Astrocyte (in vitro differentiated cells and primary cell): Measurements from ENCODE around the gene MEF2B. TPM values are rescaled to one million over a fixed set of nuclear protein-coding genes. Genes with fewer than 3 reads are reported as not detected.
"Not testable (repeated sequence)": the region's sequence is repeated elsewhere in the genome, so short reads cannot be mapped to it uniquely, and the experiment has no call there.

Experiments
- DNase-seq: peaks from one replicate; pipeline ENCODE4 v3.0.0-alpha.2; 2010; ENCODE audit warnings: low read depth
- FAIRE-seq: peaks from 2 replicates; lab custom pipeline; 2011; peaks lifted over from hg19 to GRCh38; lab: Jason Lieb, UNC
- H2AFZ ChIP-seq: 2 replicates; pipeline ENCODE4 v1.6.0; 2012; ENCODE audit warnings: low read depth, low read length, inconsistent platforms
- H3K27ac ChIP-seq: 2 replicates; pipeline ENCODE4 v1.5.1; 2011; ENCODE audit warnings: low read depth, low read length, inconsistent platforms
- H3K27me3 ChIP-seq: 2 replicates; pipeline ENCODE4 v1.6.0; 2011; ENCODE audit warnings: low read length, inconsistent platforms; ENCODE audit not compliant: insufficient read depth
- H3K36me3 ChIP-seq: 2 replicates; pipeline ENCODE4 v1.5.1; 2011; ENCODE audit warnings: low read length, inconsistent platforms; ENCODE audit not compliant: insufficient read depth
- H3K4me1 ChIP-seq: 2 replicates; pipeline ENCODE4 v1.5.1; 2011; ENCODE audit warnings: low read length, inconsistent platforms; ENCODE audit not compliant: insufficient read depth
- H3K4me2 ChIP-seq: 2 replicates; pipeline ENCODE4 v1.6.0; 2012; ENCODE audit warnings: low read length, inconsistent platforms
- H3K4me3 ChIP-seq: 2 replicates; pipeline ENCODE4 v1.5.1; 2011; ENCODE audit warnings: low read depth, mild to moderate bottlenecking, low read length, inconsistent platforms; ENCODE audit not compliant: insufficient read depth
- H3K79me2 ChIP-seq: 2 replicates; pipeline ENCODE4 v1.6.0; 2012; ENCODE audit warnings: mild to moderate bottlenecking, low read length, inconsistent platforms; ENCODE audit not compliant: insufficient read depth
- H3K9ac ChIP-seq: 2 replicates; pipeline ENCODE4 v1.6.0; 2012; ENCODE audit warnings: mild to moderate bottlenecking, low read length, inconsistent platforms
- H3K9me3 ChIP-seq: 2 replicates; pipeline ENCODE4 v1.5.1; 2012; ENCODE audit warnings: low read depth, mild to moderate bottlenecking, low read length, inconsistent platforms; ENCODE audit not compliant: insufficient read depth
- H4K20me1 ChIP-seq: 2 replicates; pipeline ENCODE4 v1.6.0; 2012; ENCODE audit warnings: low read length, inconsistent platforms; ENCODE audit not compliant: insufficient read depth
- H3K27ac Mint-ChIP-seq: one replicate; pipeline ENCODE4 v1.8.0; 2021; ENCODE audit warnings: mild to moderate bottlenecking, mixed read lengths; ENCODE audit not compliant: unreplicated experiment
- H3K27me3 Mint-ChIP-seq: one replicate; pipeline ENCODE4 v1.8.0; 2021; ENCODE audit warnings: low read depth, mixed read lengths; ENCODE audit not compliant: unreplicated experiment
- H3K36me3 Mint-ChIP-seq: one replicate; pipeline ENCODE4 v1.8.0; 2021; ENCODE audit warnings: low read depth, mixed read lengths; ENCODE audit not compliant: unreplicated experiment
- H3K4me1 Mint-ChIP-seq: one replicate; pipeline ENCODE4 v1.8.0; 2021; ENCODE audit warnings: low read depth, mixed read lengths; ENCODE audit not compliant: unreplicated experiment
- H3K4me3 Mint-ChIP-seq: one replicate; pipeline ENCODE4 v1.8.0; 2021; ENCODE audit warnings: mild to moderate bottlenecking, moderate library complexity, mixed read lengths; ENCODE audit not compliant: unreplicated experiment
- H3K9me3 Mint-ChIP-seq: one replicate; pipeline ENCODE4 v1.8.0; 2021; ENCODE audit warnings: mild to moderate bottlenecking, mixed read lengths; ENCODE audit not compliant: unreplicated experiment
- EZH2 ChIP-seq: IDR thresholded peaks from 2 replicates; pipeline ENCODE4 v1.6.1; 2012; ENCODE audit warnings: mild to moderate bottlenecking, low read length, inconsistent platforms; ENCODE audit not compliant: insufficient read depth
- total RNA-seq: library from RNA; stranded (reverse); gene quantifications from 2 replicates; pipeline ENCODE4 v1.2.1, GENCODE V29; 2021
- TF ChIP-seq, protein P1 (sequence below): IDR thresholded peaks from 2 replicates; pipeline ENCODE4 v1.5.1; 2011; ENCODE audit warnings: low read depth, mild to moderate bottlenecking, inconsistent platforms, low read length, moderate library complexity; ENCODE audit not compliant: insufficient read depth

Gene MEF2B
- total RNA-seq, 1 donor from 2014 or later: 1.7 TPM

DNA sequence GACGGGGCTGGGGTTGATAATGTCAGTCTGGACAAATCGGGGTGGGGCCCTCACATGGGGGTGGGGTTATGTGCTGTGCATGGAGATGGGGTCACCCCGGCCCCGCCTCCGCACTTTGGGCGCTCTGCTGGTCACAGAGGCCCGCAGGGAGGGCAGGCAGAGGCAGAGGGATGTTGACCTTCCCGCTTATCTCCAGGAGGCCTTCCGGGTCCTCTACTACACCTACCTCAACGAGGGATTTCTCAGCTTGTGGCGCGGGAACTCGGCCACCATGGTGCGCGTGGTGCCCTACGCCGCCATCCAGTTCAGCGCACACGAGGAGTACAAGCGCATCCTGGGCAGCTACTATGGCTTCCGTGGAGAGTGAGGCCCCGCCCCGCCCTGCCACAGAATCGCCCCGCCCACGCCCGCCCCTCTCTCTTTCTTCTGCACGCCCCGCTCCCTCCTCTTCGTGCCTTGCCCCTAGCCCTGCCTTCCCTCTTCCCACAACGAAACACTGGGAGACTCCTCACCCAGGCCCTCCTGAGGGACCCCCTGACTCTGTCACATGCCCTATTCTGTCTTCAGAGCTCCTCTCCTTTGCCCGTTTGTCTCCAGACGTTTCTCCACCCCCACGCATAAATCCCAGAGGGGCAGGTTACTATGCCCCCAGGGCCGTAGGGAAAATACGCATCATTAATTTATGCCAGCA lies 64.6 kb downstream of the MEF2B start:
- H3K9me3 Mint-ChIP-seq: no peaks in the 10 kb centered on the region
- Histone ChIP-seq H2AFZ (peak overlapping the region; percentile 90), H4K20me1 (no peaks in the 10 kb centered on the region), H3K9me3 (no peaks in the 10 kb centered on the region), H3K27ac (no peak overlapping the region), H3K4me1 (peaks cover 6% of the 10 kb centered on the region), H3K9ac (peak overlapping the region; percentile 58), H3K4me2 (peak overlapping the region; percentile 91), H3K27me3 (no peaks in the 10 kb centered on the region), H3K36me3 (no peaks in the 10 kb centered on the region), H3K79me2 (no peaks in the 10 kb centered on the region), H3K4me3 (peak overlapping the region; percentile 44)
- peaks cover 5% of the 10 kb centered on the region for H3K27me3 Mint-ChIP-seq
- peaks cover 2% of the 10 kb centered on the region for H3K4me1 Mint-ChIP-seq
- TF ChIP-seq, protein P1, sequence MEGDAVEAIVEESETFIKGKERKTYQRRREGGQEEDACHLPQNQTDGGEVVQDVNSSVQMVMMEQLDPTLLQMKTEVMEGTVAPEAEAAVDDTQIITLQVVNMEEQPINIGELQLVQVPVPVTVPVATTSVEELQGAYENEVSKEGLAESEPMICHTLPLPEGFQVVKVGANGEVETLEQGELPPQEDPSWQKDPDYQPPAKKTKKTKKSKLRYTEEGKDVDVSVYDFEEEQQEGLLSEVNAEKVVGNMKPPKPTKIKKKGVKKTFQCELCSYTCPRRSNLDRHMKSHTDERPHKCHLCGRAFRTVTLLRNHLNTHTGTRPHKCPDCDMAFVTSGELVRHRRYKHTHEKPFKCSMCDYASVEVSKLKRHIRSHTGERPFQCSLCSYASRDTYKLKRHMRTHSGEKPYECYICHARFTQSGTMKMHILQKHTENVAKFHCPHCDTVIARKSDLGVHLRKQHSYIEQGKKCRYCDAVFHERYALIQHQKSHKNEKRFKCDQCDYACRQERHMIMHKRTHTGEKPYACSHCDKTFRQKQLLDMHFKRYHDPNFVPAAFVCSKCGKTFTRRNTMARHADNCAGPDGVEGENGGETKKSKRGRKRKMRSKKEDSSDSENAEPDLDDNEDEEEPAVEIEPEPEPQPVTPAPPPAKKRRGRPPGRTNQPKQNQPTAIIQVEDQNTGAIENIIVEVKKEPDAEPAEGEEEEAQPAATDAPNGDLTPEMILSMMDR: no peak
- TF ChIP-seq EZH2: no peak
- FAIRE-seq (no peak), DNase-seq (peak; percentile 20)
- H3K4me3 Mint-ChIP-seq: peak overlapping the region; percentile 80
- peaks cover 11% of the 10 kb centered on the region for H3K36me3 Mint-ChIP-seq
- peak overlapping the region; percentile 53 for H3K27ac Mint-ChIP-seq

DNA sequence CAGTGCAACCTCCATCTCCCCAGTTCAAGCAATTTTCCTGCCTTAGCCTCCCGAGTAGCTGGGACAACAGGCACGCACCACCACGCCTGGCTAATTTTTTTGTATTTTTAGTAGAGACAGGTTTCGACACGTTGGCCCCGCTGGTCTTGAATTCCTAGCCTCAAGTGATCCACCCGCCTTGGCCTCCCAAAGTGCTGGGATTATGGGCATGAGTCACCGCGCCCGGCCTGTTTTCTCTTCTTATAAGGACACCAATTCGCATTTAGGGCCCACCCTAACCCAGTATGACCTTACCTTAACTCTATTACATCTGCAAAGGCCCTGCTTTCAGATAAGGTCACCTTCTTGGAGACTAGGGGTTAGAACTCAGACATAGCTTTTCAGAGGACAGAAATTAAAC lies 66.9 kb downstream of the MEF2B start:
- TF ChIP-seq, protein P1: no peak
- TF ChIP-seq EZH2: no peak
- Histone ChIP-seq H3K9ac (no peak overlapping the region), H2AFZ (no peak overlapping the region), H3K4me3 (no peak overlapping the region), H3K4me1 (peaks cover 2% of the 10 kb centered on the region), H3K27me3 (no peaks in the 10 kb centered on the region), H3K4me2 (no peak overlapping the region), H4K20me1 (no peaks in the 10 kb centered on the region), H3K9me3 (no peaks in the 10 kb centered on the region), H3K36me3 (no peaks in the 10 kb centered on the region), H3K27ac (no peak overlapping the region), H3K79me2 (no peaks in the 10 kb centered on the region)
- FAIRE-seq (no peak), DNase-seq (no peak)
- peaks cover 9% of the 10 kb centered on the region for H3K36me3 Mint-ChIP-seq
- no peak overlapping the region for H3K27ac Mint-ChIP-seq
- no peak overlapping the region for H3K4me3 Mint-ChIP-seq
- H3K27me3 Mint-ChIP-seq: peaks cover 1% of the 10 kb centered on the region
- H3K4me1 Mint-ChIP-seq: no peaks in the 10 kb centered on the region
- no peaks in the 10 kb centered on the region for H3K9me3 Mint-ChIP-seq

DNA sequence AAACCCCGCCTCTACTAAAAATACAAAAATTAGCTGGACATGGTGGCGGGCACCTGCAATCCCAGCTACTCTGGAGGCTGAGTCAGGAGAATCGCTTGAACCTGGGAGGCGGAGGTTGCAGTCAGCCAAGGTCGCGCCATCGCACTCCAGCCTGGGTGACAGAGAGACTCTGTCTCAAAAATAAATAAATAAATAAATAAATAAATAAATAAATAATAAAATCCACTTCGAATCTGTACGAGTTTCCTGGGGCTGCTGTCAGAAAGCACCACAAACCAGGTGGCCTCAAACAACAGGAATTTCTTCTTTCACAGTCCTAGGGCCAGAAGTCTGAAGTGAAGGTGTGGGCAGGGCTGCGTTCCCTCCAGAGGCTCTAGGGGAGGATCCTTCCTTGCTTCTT lies 67.5 kb downstream of the MEF2B start:
- H2AFZ ChIP-seq, H3K4me1 ChIP-seq, H3K9me3 Mint-ChIP-seq, H3K27me3 Mint-ChIP-seq, H3K27me3 ChIP-seq, H3K36me3 ChIP-seq, FAIRE-seq, H3K36me3 Mint-ChIP-seq, H3K79me2 ChIP-seq, H3K4me1 Mint-ChIP-seq, H3K9ac ChIP-seq, H3K27ac Mint-ChIP-seq, H3K9me3 ChIP-seq, H3K4me2 ChIP-seq, DNase-seq, H3K27ac ChIP-seq, H3K4me3 ChIP-seq, H4K20me1 ChIP-seq: not testable (repeated sequence)
- peak overlapping the region; percentile 27 for H3K4me3 Mint-ChIP-seq
